Liver (tissue), 9 donors: ENCODE results near the gene THOC1. TPM values are rescaled to one million over a fixed set of nuclear protein-coding genes. Genes with fewer than 3 reads are reported as not detected.

Experiments used
- DNase-seq: peaks from one replicate; pipeline ENCODE4 v3.0.0-alpha.2; 2017; ENCODE audit warnings: low spot score
- H3K27ac ChIP-seq, 2 donors: one replicate each; pipeline ENCODE4 v1.7.0; 2013; ENCODE audit warnings: inconsistent platforms in 2 of 2, low read length in 2 of 2, control low read depth in 1 of 2, low read depth in 1 of 2, mild to moderate bottlenecking in 1 of 2
- H3K27me3 ChIP-seq, 4 donors: one replicate each; pipeline versions ENCODE4 v1.6.1 to v1.7.0; 2013; ENCODE audit warnings: low read length in 3 of 4, inconsistent platforms in 1 of 4, mild to moderate bottlenecking in 1 of 4, moderate library complexity in 1 of 4; ENCODE audit not compliant: control insufficient read depth in 4 of 4, insufficient read depth in 4 of 4
- H3K36me3 ChIP-seq, 4 donors: one replicate each; pipeline versions ENCODE4 v1.6.1 to v1.7.0; 2013; ENCODE audit warnings: low read length in 3 of 4, mild to moderate bottlenecking in 3 of 4, low read depth in 1 of 4, moderate library complexity in 1 of 4; ENCODE audit not compliant: control insufficient read depth in 4 of 4, insufficient read depth in 3 of 4
- H3K4me1 ChIP-seq, 4 donors: one replicate each; pipeline versions ENCODE4 v1.6.1 to v1.7.0; 2013; ENCODE audit warnings: low read length in 3 of 4, mild to moderate bottlenecking in 3 of 4, moderate library complexity in 1 of 4; ENCODE audit not compliant: control insufficient read depth in 4 of 4, insufficient read depth in 4 of 4
- H3K4me3 ChIP-seq, 3 donors: one replicate each; pipeline versions ENCODE4 v1.6.1 to v1.7.0; 2013; ENCODE audit warnings: low read length in 3 of 3, control low read depth in 1 of 3, low read depth in 1 of 3, mild to moderate bottlenecking in 1 of 3
- H3K9ac ChIP-seq, 2 donors: one replicate each; pipeline ENCODE4 v1.7.0; 2013; ENCODE audit warnings: low read length in 2 of 2, mild to moderate bottlenecking in 2 of 2, moderate library complexity in 2 of 2, control low read depth in 1 of 2, low read depth in 1 of 2
- H3K9me3 ChIP-seq, 4 donors: one replicate each; pipeline versions ENCODE4 v1.6.1 to v1.7.0; 2013; ENCODE audit warnings: low read length in 3 of 4; ENCODE audit not compliant: control insufficient read depth in 4 of 4
- ATF3 ChIP-seq: IDR thresholded peaks from 2 replicates; pipeline ENCODE4 v1.6.1; 2016; ENCODE audit warnings: antibody characterized with exemption
- CTCF ChIP-seq: fragments of 150-350 bp; IDR thresholded peaks from 2 replicates; pipeline ENCODE4 v1.5.1; 2017; ENCODE audit warnings: improper control_type of control experiment, low read depth, low read length; ENCODE audit not compliant: missing input control
- EGR1 ChIP-seq, 2 donors: IDR thresholded peaks; 2 replicates each; pipeline ENCODE4 v1.6.1; 2016 to 2018; ENCODE audit warnings: antibody characterized with exemption in 2 of 2, low read depth in 2 of 2
- FOXA1 ChIP-seq: IDR thresholded peaks from 2 replicates; pipeline ENCODE4 v1.6.1; 2016; ENCODE audit warnings: antibody characterized with exemption
- FOXA2 ChIP-seq: IDR thresholded peaks from 2 replicates; pipeline ENCODE4 v1.6.1; 2016; ENCODE audit warnings: antibody characterized with exemption
- GABPA ChIP-seq, 2 donors: IDR thresholded peaks in 1 of 2; conservative IDR thresholded peaks in 1 of 2; 2 replicates each; pipeline ENCODE4 v1.6.1; 2016; ENCODE audit warnings: antibody characterized with exemption in 2 of 2, mild to moderate bottlenecking in 1 of 2, moderate library complexity in 1 of 2
- HNF4A ChIP-seq, 2 donors: conservative IDR thresholded peaks; 2 replicates each; pipeline ENCODE4 v1.6.1; 2016; ENCODE audit warnings: antibody characterized with exemption in 2 of 2, mild to moderate bottlenecking in 2 of 2
- HNF4G ChIP-seq: IDR thresholded peaks from 2 replicates; pipeline ENCODE4 v1.6.1; 2016; ENCODE audit warnings: antibody characterized with exemption
- JUND ChIP-seq, 2 donors: IDR thresholded peaks; 2 replicates each; pipeline ENCODE4 v1.6.1; 2016; ENCODE audit warnings: antibody characterized with exemption in 2 of 2
- MAX ChIP-seq: IDR thresholded peaks from 2 replicates; pipeline ENCODE4 v1.6.1; 2016; ENCODE audit warnings: antibody characterized with exemption
- NR2F2 ChIP-seq: IDR thresholded peaks from 2 replicates; pipeline ENCODE4 v1.6.1; 2016; ENCODE audit warnings: antibody characterized with exemption
- RAD21 ChIP-seq, 2 donors: IDR thresholded peaks; 2 replicates each; pipeline ENCODE4 v1.6.1; 2016; ENCODE audit warnings: antibody characterized with exemption in 2 of 2, mild to moderate bottlenecking in 2 of 2
- REST ChIP-seq: IDR thresholded peaks from 2 replicates; pipeline ENCODE4 v1.6.1; 2016; ENCODE audit warnings: antibody characterized with exemption, mild to moderate bottlenecking
- RXRA ChIP-seq, 2 donors: IDR thresholded peaks; 2 replicates each; pipeline ENCODE4 v1.6.1; 2017 to 2018; ENCODE audit warnings: antibody characterized with exemption in 2 of 2, mild to moderate bottlenecking in 1 of 2
- SP1 ChIP-seq: IDR thresholded peaks from 2 replicates; pipeline ENCODE4 v1.6.1; 2018; ENCODE audit warnings: antibody characterized with exemption, mild to moderate bottlenecking
- TAF1 ChIP-seq: conservative IDR thresholded peaks from 2 replicates; pipeline ENCODE4 v1.6.1; 2016; ENCODE audit warnings: antibody characterized with exemption, mild to moderate bottlenecking
- YY1 ChIP-seq: IDR thresholded peaks from 2 replicates; pipeline ENCODE4 v1.6.1; 2016; ENCODE audit warnings: antibody characterized with exemption, mild to moderate bottlenecking
- ZBTB33 ChIP-seq: IDR thresholded peaks from 2 replicates; pipeline ENCODE4 v1.6.1; 2016; ENCODE audit warnings: antibody characterized with exemption
- WGBS: extraction: QIAGEN DNeasy Blood & Tissue Kit; methylation state at CpG from one replicate; pipeline ENCODE4 v1.1.7; 2013; 5-methylcytosine and 5-hydroxymethylcytosine counted together
- polyA plus RNA-seq, 2 donors: library from polyadenylated mRNA; stranded (reverse) in 1 of 2; unstranded in 1 of 2; fragments of 200-250 nt in 1 of 2; fragments of >200 nt in 1 of 2; fragmentation: Nextera tagmentation in 1 of 2; extraction: Ambion mirVana in 1 of 2; gene quantifications; one replicate each; pipeline versions ENCODE4 v1.2.1 to v1.2.3, GENCODE V29; 2013 to 2015
- total RNA-seq, 2 donors: library from RNA; depleted of rRNA; stranded (reverse); fragments of >200 nt; gene quantifications; one replicate each; pipeline ENCODE4 v1.2.3, GENCODE V29; 2014
- donor health status: healthy.
- donor health status: healthy.
- donor health status: healthy.
- donor health status: healthy.
- donor health status: healthy.

The THOC1 gene
- total and polyA plus RNA-seq, 4 donors, result 5.2 to 30.5 (median 22.0) TPM

GRCh38 chr18:217532-218336 is 50.1 kb downstream of the THOC1 start:
- Histone ChIP-seq H3K36me3 (peaks cover 11 to 54% (median 29%) of the 10 kb centered on the region in 4 donors), H3K4me1 (no peaks in the 10 kb centered on the region), H3K9me3 (no peaks in the 10 kb centered on the region), H3K9ac (no peak overlapping the region), H3K4me3 (no peak overlapping the region), H3K27me3 (no peaks in the 10 kb centered on the region), H3K27ac (no peak overlapping the region)
- TF ChIP-seq CTCF (no peak), HNF4A (conservative IDR thresholded peaks at IDR 0.05) (peak; percentile 22 to 59)
- 92% methylated on average over 5 of the region's 5 CpGs for WGBS
- DNase-seq, result no peak

GRCh38 chr18:215448-216010 is 52.3 kb downstream of the THOC1 start:
- Histone ChIP-seq H3K36me3 (peaks cover 15 to 66% (median 36%) of the 10 kb centered on the region in 4 donors), H3K4me3 (no peak overlapping the region), H3K9me3 (no peaks in the 10 kb centered on the region), H3K4me1 (peaks cover 0 to 3% (median 0%) of the 10 kb centered on the region in 4 donors), H3K9ac (no peak overlapping the region), H3K27me3 (no peaks in the 10 kb centered on the region), H3K27ac (no peak overlapping the region)
- 76% methylated on average over 5 of the region's 5 CpGs for WGBS
- DNase-seq, result no peak
- TF ChIP-seq HNF4A (conservative IDR thresholded peaks at IDR 0.05) (no peak), JUND (IDR thresholded peaks at IDR 0.05) (no peak), TAF1 (no peak), YY1 (no peak), REST (no peak), FOXA1 (no peak), ATF3 (no peak), RXRA (IDR thresholded peaks at IDR 0.05) (no peak), RAD21 (IDR thresholded peaks at IDR 0.05) (no peak), SP1 (no peak), MAX (no peak), NR2F2 (no peak), HNF4G (no peak), ZBTB33 (no peak), EGR1 (IDR thresholded peaks at IDR 0.05; ENCODE audit: low read depth in 2 of 2) (no peak), FOXA2 (no peak), GABPA (IDR thresholded peaks at IDR 0.05 in 1 of 2, conservative IDR thresholded peaks at IDR 0.05 in 1 of 2) (no peak), CTCF (no peak)
